Measurements from ENCODE around the gene CLTC. TPM values are rescaled to one million over a fixed set of nuclear protein-coding genes. Genes with fewer than 3 reads are reported as not detected.

CLTC gene
- total RNA-seq, 1 experiment from 2014 or later, result 254 TPM

DNA sequence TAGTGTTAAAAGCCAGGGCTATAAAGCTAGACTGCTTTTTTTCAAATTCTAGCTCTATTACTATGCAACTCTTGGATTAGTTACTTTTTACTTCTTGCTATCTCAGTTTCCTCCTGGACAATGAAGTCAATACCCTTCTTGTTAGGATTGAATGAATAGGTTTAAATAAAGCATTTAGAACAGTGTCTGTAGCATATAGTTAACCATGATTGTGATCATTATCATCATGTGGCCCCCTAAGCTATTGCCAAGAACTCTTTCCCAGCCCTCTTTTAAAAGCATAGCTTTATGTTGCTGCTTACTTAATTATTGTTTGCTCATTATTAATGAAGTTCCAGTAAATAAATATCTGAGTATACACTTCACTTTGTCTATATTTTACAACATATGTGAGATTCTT is 92.2 kb downstream of the CLTC start:
- H3K9me3 Mint-ChIP-seq, result no peaks in the 10 kb centered on the region
- Histone ChIP-seq H3K4ac (ENCODE audit: low read depth, low read length) (no peak overlapping the region), H4K20me1 (ENCODE audit: control insufficient read depth, insufficient read depth, insufficient read length) (no peaks in the 10 kb centered on the region), H4K8ac (replicated peaks; ENCODE audit: insufficient read length, low read depth, low read length) (no peak overlapping the region), H3K9ac (ENCODE audit: extremely low read depth, insufficient read length, low read length) (no peak overlapping the region), H3K27me3 (ENCODE audit: insufficient read depth, low read length) (no peaks in the 10 kb centered on the region), H3K14ac (ENCODE audit: insufficient read depth, low read length) (no peak overlapping the region), H3K79me1 (ENCODE audit: insufficient read depth, low read depth, low read length, poor library complexity, severe bottlenecking) (peaks cover 4% of the 10 kb centered on the region), H4K91ac (ENCODE audit: insufficient read length, low read depth, low read length) (no peak overlapping the region), H2BK15ac (ENCODE audit: low read depth, low read length) (no peak overlapping the region), H3K4me1 (ENCODE audit: insufficient read depth, low read length) (no peaks in the 10 kb centered on the region), H2BK5ac (ENCODE audit: insufficient read length, low read length) (no peak overlapping the region), H3K9me3 (ENCODE audit: control insufficient read depth, low read depth, low read length) (no peaks in the 10 kb centered on the region), H3K23ac (ENCODE audit: insufficient read length, low read depth, low read length) (no peak overlapping the region), H4K5ac (ENCODE audit: insufficient read length, low read depth, low read length) (no peak overlapping the region), H3K18ac (ENCODE audit: insufficient read length, low read depth, low read length) (no peak overlapping the region), H3T11ph (ENCODE audit: low read length) (no peak overlapping the region), H2AK5ac (ENCODE audit: insufficient read length, low read length) (no peak overlapping the region), H3K27ac (ENCODE audit: insufficient read length, low read depth, low read length) (no peak overlapping the region), H2BK20ac (ENCODE audit: low read depth, low read length, poor library complexity, severe bottlenecking) (no peak overlapping the region), H3K23me2 (ENCODE audit: insufficient read length, low read depth, low read length, poor library complexity, severe bottlenecking) (peaks cover 6% of the 10 kb centered on the region), H2BK120ac (ENCODE audit: low read depth, low read length, poor library complexity, severe bottlenecking) (no peak overlapping the region), H2BK12ac (ENCODE audit: insufficient read length, low read depth, low read length) (no peak overlapping the region), H3K79me2 (ENCODE audit: insufficient read depth, low read length) (peaks cover 14% of the 10 kb centered on the region; the same call in 1 of the 2 replicates), H2AFZ (ENCODE audit: low read length) (no peak overlapping the region), H3K4me2 (ENCODE audit: insufficient read depth, insufficient read length, low read length) (no peak overlapping the region), H3K56ac (ENCODE audit: insufficient read length, low read depth, low read length) (no peak overlapping the region)
- no peak overlapping the region for H3K27ac Mint-ChIP-seq
- TF ChIP-seq, protein P1, sequence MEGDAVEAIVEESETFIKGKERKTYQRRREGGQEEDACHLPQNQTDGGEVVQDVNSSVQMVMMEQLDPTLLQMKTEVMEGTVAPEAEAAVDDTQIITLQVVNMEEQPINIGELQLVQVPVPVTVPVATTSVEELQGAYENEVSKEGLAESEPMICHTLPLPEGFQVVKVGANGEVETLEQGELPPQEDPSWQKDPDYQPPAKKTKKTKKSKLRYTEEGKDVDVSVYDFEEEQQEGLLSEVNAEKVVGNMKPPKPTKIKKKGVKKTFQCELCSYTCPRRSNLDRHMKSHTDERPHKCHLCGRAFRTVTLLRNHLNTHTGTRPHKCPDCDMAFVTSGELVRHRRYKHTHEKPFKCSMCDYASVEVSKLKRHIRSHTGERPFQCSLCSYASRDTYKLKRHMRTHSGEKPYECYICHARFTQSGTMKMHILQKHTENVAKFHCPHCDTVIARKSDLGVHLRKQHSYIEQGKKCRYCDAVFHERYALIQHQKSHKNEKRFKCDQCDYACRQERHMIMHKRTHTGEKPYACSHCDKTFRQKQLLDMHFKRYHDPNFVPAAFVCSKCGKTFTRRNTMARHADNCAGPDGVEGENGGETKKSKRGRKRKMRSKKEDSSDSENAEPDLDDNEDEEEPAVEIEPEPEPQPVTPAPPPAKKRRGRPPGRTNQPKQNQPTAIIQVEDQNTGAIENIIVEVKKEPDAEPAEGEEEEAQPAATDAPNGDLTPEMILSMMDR (conservative IDR thresholded peaks at IDR 0.05), result no peak
- no peak overlapping the region for H3K4me3 Mint-ChIP-seq
- H3K36me3 Mint-ChIP-seq (ENCODE audit: insufficient read depth in 1 of 3, low read depth in 3 of 3), result peaks cover 0 to 3% (median 0%) of the 10 kb centered on the region in 3 experiments; a peak in 1 of 7 replicates
- no peaks in the 10 kb centered on the region; the same call in 1 of the 2 replicates for H3K27me3 Mint-ChIP-seq (ENCODE audit: low read depth)
- H3K4me1 Mint-ChIP-seq, result peaks cover 9 to 10% of the 10 kb centered on the region in 2 experiments
- DNase-seq, result no peak

All from H9 (cell line).